Aorta (tissue), 5 donors: ENCODE data around the gene NT5C. TPM values are rescaled to one million over a fixed set of nuclear protein-coding genes. Genes with fewer than 3 reads are reported as not detected.
"Not testable (repeated sequence)": the region's sequence is repeated elsewhere in the genome, so short reads cannot be mapped to it uniquely, and the experiment has no call there.

Experiments used
- ATAC-seq: fragments of 200-7000 bp; cut with Tn5 transposase; one replicate; pipeline ENCODE4 v1.9.1; 2022; ENCODE audit warnings: moderate library complexity; ENCODE audit not compliant: low FRiP score
- DNase-seq, 2 donors: peaks; one replicate each; pipeline ENCODE4 v3.0.0-alpha.2; 2020
- H3K27ac ChIP-seq, 2 donors: one replicate each; pipeline ENCODE4 v1.5.1; 2013; ENCODE audit warnings: low read length in 2 of 2, mild to moderate bottlenecking in 2 of 2, moderate library complexity in 2 of 2, control low read depth in 1 of 2, inconsistent platforms in 1 of 2, low read depth in 1 of 2
- H3K27me3 ChIP-seq, 2 donors: one replicate each; pipeline ENCODE4 v1.6.1; 2013; ENCODE audit warnings: control low read depth in 1 of 2, low read length in 1 of 2, mild to moderate bottlenecking in 1 of 2, moderate library complexity in 1 of 2; ENCODE audit not compliant: insufficient read depth in 2 of 2, control insufficient read depth in 1 of 2
- H3K36me3 ChIP-seq, 2 donors: one replicate each; pipeline ENCODE4 v1.6.1; 2013; ENCODE audit warnings: control low read depth in 1 of 2, low read length in 1 of 2, mild to moderate bottlenecking in 1 of 2; ENCODE audit not compliant: insufficient read depth in 2 of 2, control insufficient read depth in 1 of 2
- H3K4me1 ChIP-seq, 2 donors: one replicate each; pipeline ENCODE4 v1.6.1; 2013; ENCODE audit warnings: low read length in 2 of 2, control low read depth in 1 of 2, mild to moderate bottlenecking in 1 of 2, moderate library complexity in 1 of 2; ENCODE audit not compliant: insufficient read depth in 2 of 2, control insufficient read depth in 1 of 2
- H3K4me3 ChIP-seq, 2 donors: one replicate each; pipeline ENCODE4 v1.5.1; 2013; ENCODE audit warnings: low read length in 2 of 2, control low read depth in 1 of 2, mild to moderate bottlenecking in 1 of 2
- H3K9me3 ChIP-seq: one replicate; pipeline ENCODE4 v1.6.1; 2013; ENCODE audit warnings: mild to moderate bottlenecking, low read length; ENCODE audit not compliant: control insufficient read depth
- WGBS, 2 donors: extraction: QIAGEN DNeasy Blood & Tissue Kit; methylation state at CpG; one replicate each; pipeline ENCODE4 v1.1.7; 2013; 5-methylcytosine and 5-hydroxymethylcytosine counted together
- intact Hi-C, 2 donors: fragments of 100-400 bp; cut with DNase I; formaldehyde crosslinking; loops; one replicate each; pipeline versions ENCODE4 v1.14.2 to v1.15.0; 2022
- polyA plus RNA-seq, 2 donors: library from polyadenylated mRNA; stranded (reverse); fragments of 200-250 nt; gene quantifications; one replicate each; pipeline ENCODE4 v1.2.3, GENCODE V29; 2013
- total RNA-seq, 2 donors: library from RNA; stranded (reverse); fragmentation: NEBNext Ultra II Directional; extraction: Animal tissue kit (Norgen Biotek cat#: 25700); gene quantifications; one replicate each; pipeline ENCODE4 v1.2.1, GENCODE V29; 2021
- donor health status: healthy with polysubstance abuse.
- donor health status: Bipolar disorder and iron deficiency.
- donor health status: DM: no; HTN: no; CAD: no.
- donor health status: DM: no; HTN: no; CAD: no.
- donor health status: DM: yes; HTN: yes; CAD: no.

Gene NT5C
- total and polyA plus RNA-seq, 4 donors, result 24.7 to 93.0 (median 29.1) TPM

- Histone ChIP-seq H3K9me3 (no peaks in the 10 kb centered on the region), H3K27me3 (no peaks in the 10 kb centered on the region), H3K4me1 (no peaks in the 10 kb centered on the region), H3K4me3 (no peak overlapping the region), H3K36me3 (no peaks in the 10 kb centered on the region), H3K27ac (no peak overlapping the region)
- DNase-seq (peak in 1 of 2 donors; percentile 24), ATAC-seq (no peak)
- intact Hi-C loops, result no loop called here
- WGBS, 2 donors, result 80 to 84% methylated on average over 8 of the region's 8 CpGs
Observed at GRCh38 chr17:75135946-75136345, 4.4 kb upstream of the NT5C start.

- H3K27ac ChIP-seq, result no peak overlapping the region
- intact Hi-C loops, result no loop called here
- ATAC-seq, result no peak
- H3K4me3 ChIP-seq, result no peak overlapping the region
- WGBS, 2 donors, result 85 to 87% methylated on average over 5 of the region's 5 CpGs
- H3K36me3 ChIP-seq, result no peaks in the 10 kb centered on the region
- H3K9me3 ChIP-seq, result no peaks in the 10 kb centered on the region
- DNase-seq, result peak in 1 of 2 donors; percentile 23
- H3K4me1 ChIP-seq, result no peaks in the 10 kb centered on the region
- no peaks in the 10 kb centered on the region for H3K27me3 ChIP-seq
Observed at GRCh38 chr17:75135452-75135851, 3.9 kb upstream of the NT5C start.

- H3K27me3 ChIP-seq, H3K9me3 ChIP-seq, ATAC-seq, H3K27ac ChIP-seq, H3K4me3 ChIP-seq, H3K36me3 ChIP-seq, H3K4me1 ChIP-seq, intact Hi-C loops: not testable (repeated sequence)
- DNase-seq, result peak in 1 of 2 donors; percentile 22
- 86 to 87% methylated on average over 14 of the region's 14 CpGs for WGBS, 2 donors
Observed at GRCh38 chr17:75133607-75134347, 2.2 kb upstream of the NT5C start.

GRCh38 chr17:75133001-75133400 is 1.5 kb upstream of the NT5C start:
- intact Hi-C loops, result no loop called here

GRCh38 chr17:75132018-75133000 is 767 bp upstream of the NT5C start:
- DNase-seq, intact Hi-C loops, H3K27me3 ChIP-seq, H3K9me3 ChIP-seq, H3K4me1 ChIP-seq, H3K36me3 ChIP-seq, ATAC-seq: not testable (repeated sequence)
- WGBS, 2 donors, result 80 to 82% methylated on average over 39 to 40 of the region's 40 CpGs
- Histone ChIP-seq H3K4me3 (peak overlapping the region; percentile 50 to 66), H3K27ac (peak overlapping the region; percentile 16 to 78)

More at GRCh38 chr17:75133001-75133400, 1.5 kb upstream of the NT5C start:
- peak in 1 of 2 donors; percentile 35 for DNase-seq
- WGBS, 2 donors, result 92 to 96% methylated on average over 3 of the region's 3 CpGs
- no peaks in the 10 kb centered on the region for H3K4me1 ChIP-seq
- H3K4me3 ChIP-seq, result no peak overlapping the region
- no peaks in the 10 kb centered on the region for H3K27me3 ChIP-seq
- H3K9me3 ChIP-seq, result no peaks in the 10 kb centered on the region
- H3K27ac ChIP-seq, result no peak overlapping the region
- ATAC-seq, result no peak
- H3K36me3 ChIP-seq, result no peaks in the 10 kb centered on the region

GRCh38 chr17:75130632-75131277 is 787 bp downstream of the NT5C start:
- Histone ChIP-seq H3K4me1 (no peaks in the 10 kb centered on the region), H3K27me3 (no peaks in the 10 kb centered on the region), H3K9me3 (no peaks in the 10 kb centered on the region), H3K27ac (peak overlapping the region in 1 of 2 donors; percentile 45), H3K36me3 (no peaks in the 10 kb centered on the region), H3K4me3 (peak overlapping the region; percentile 50 to 66)
- peak; percentile 53 for ATAC-seq
- peak; percentile 60 to 83 for DNase-seq
- WGBS, 2 donors, result 12 to 13% methylated on average over 29 of the region's 29 CpGs
- intact Hi-C loops, result no loop called here

- H3K27me3 ChIP-seq, result no peaks in the 10 kb centered on the region
- no peak overlapping the region for H3K4me3 ChIP-seq
- DNase-seq (no peak), ATAC-seq (no peak)
- no peaks in the 10 kb centered on the region for H3K4me1 ChIP-seq
- 81 to 82% methylated on average over 24 of the region's 24 CpGs for WGBS, 2 donors
- H3K36me3 ChIP-seq, result no peaks in the 10 kb centered on the region
- H3K27ac ChIP-seq, result no peak overlapping the region
- intact Hi-C loops, result no loop called here
- no peaks in the 10 kb centered on the region for H3K9me3 ChIP-seq
Observed at GRCh38 chr17:75130059-75130631, 1.4 kb downstream of the NT5C start.

GRCh38 chr17:75129576-75129975 is 2.0 kb downstream of the NT5C start:
- no peak for DNase-seq
- ATAC-seq, result no peak
- H3K27ac ChIP-seq, result no peak overlapping the region
- no peaks in the 10 kb centered on the region for H3K4me1 ChIP-seq
- H3K36me3 ChIP-seq, result no peaks in the 10 kb centered on the region
- H3K4me3 ChIP-seq, result no peak overlapping the region
- intact Hi-C loops, result no loop called here
- no peaks in the 10 kb centered on the region for H3K9me3 ChIP-seq
- 86 to 89% methylated on average over 9 of the region's 9 CpGs for WGBS, 2 donors
- no peaks in the 10 kb centered on the region for H3K27me3 ChIP-seq
